ENCODE data around the gene H1-8. TPM values are rescaled to one million over a fixed set of nuclear protein-coding genes. Genes with fewer than 3 reads are reported as not detected.
"Not testable (repeated sequence)": the region's sequence is repeated elsewhere in the genome, so short reads cannot be mapped to it uniquely, and the experiment has no call there.

H1-8 gene
- total RNA-seq, 4 donors from 2014 or later = not detected

DNA sequence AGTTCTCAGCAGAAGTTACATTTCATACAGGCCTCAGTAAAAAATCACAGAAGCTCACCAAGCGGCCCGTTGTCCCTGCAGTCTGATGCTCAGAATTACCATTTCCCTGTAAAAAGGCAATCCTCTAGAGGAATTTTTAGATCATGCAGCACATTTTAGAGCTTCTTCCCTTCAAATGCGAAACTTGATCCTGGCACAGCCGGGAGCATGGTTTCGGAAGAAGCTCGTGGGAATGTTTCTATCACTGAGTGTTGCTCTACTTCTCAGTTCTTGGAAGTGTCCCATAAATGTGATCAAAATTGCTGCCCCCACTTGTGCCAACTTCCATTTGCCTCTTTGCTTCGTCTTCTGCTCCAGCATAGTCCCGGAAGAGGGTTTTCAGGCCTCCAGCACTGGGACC lies 3.8 kb upstream of the H1-8 start:
- no peak overlapping the region for H3K4me3 ChIP-seq
- WGBS = 89% methylated on average over 8 of the region's 8 CpGs
- no peaks in the 10 kb centered on the region for H3K4me1 ChIP-seq
- TF ChIP-seq EP300 (IDR thresholded peaks at IDR 0.05) (no peak), POLR2AphosphoS5 (IDR thresholded peaks at IDR 0.05) (no peak), POLR2A (IDR thresholded peaks at IDR 0.05; ENCODE audit: low read depth) (no peak)
- TF ChIP-seq, protein P1, sequence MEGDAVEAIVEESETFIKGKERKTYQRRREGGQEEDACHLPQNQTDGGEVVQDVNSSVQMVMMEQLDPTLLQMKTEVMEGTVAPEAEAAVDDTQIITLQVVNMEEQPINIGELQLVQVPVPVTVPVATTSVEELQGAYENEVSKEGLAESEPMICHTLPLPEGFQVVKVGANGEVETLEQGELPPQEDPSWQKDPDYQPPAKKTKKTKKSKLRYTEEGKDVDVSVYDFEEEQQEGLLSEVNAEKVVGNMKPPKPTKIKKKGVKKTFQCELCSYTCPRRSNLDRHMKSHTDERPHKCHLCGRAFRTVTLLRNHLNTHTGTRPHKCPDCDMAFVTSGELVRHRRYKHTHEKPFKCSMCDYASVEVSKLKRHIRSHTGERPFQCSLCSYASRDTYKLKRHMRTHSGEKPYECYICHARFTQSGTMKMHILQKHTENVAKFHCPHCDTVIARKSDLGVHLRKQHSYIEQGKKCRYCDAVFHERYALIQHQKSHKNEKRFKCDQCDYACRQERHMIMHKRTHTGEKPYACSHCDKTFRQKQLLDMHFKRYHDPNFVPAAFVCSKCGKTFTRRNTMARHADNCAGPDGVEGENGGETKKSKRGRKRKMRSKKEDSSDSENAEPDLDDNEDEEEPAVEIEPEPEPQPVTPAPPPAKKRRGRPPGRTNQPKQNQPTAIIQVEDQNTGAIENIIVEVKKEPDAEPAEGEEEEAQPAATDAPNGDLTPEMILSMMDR (IDR thresholded peaks at IDR 0.05) = no peak
- H3K27me3 ChIP-seq = no peaks in the 10 kb centered on the region
- H3K27ac ChIP-seq (replicated peaks in 1 of 4) = no peak overlapping the region
- DNase-seq (ENCODE audit: extremely low spot score) = no peak
- H3K9me3 ChIP-seq = no peaks in the 10 kb centered on the region
- H3K36me3 ChIP-seq = no peaks in the 10 kb centered on the region
- intact Hi-C loops (cut with DNase I) = no loop called here

DNA sequence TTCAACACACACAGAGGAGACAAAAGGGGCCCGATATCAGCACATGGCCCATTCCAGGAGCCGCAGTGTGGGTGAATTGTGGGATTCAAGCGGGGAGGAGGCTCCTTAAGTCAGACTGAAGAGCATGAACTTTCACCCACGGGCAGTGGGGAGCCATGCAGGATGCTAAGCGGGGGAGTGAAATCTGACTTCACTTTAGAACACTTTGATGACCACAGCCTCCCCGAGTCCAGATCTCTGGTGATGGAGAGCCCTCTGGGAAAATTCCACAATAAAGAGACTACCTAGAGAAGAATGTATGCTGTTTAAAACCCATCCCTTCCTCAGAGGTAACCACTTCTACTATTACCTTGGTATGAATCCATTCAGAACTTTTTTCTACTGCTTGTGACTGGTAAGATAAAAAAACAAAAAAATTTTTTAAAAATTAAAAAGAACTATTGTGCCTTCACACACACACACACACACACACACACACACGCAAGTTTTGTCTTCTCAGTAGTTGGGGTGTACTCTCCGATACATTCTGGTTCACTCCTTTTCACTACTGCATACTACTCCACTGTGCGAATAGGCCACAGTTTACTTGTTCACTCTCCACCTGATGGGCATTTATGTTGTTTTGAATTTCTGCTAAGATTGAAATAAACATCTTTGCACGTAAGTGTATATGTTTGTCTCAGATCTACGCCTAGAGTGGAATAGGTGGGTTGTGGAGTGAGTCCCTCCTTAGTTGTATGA lies 2.0 kb upstream of the H1-8 start:
- no peak overlapping the region for H3K4me3 ChIP-seq
- no peak for TF ChIP-seq POLR2AphosphoS5 (IDR thresholded peaks at IDR 0.05)
- TF ChIP-seq, protein P1 (IDR thresholded peaks at IDR 0.05) = no peak
- no peak for TF ChIP-seq POLR2A (IDR thresholded peaks at IDR 0.05; ENCODE audit: low read depth)
- no peak for TF ChIP-seq EP300 (IDR thresholded peaks at IDR 0.05)
- H3K27ac ChIP-seq (replicated peaks in 1 of 4) = no peak overlapping the region
- H3K27me3 ChIP-seq = no peaks in the 10 kb centered on the region
- no peak for DNase-seq (ENCODE audit: extremely low spot score)
- 94% methylated on average over 11 of the region's 11 CpGs for WGBS
- intact Hi-C loops (cut with DNase I) = no loop called here
- no peaks in the 10 kb centered on the region for H3K4me1 ChIP-seq
- H3K36me3 ChIP-seq = no peaks in the 10 kb centered on the region
- H3K9me3 ChIP-seq = no peaks in the 10 kb centered on the region

DNA sequence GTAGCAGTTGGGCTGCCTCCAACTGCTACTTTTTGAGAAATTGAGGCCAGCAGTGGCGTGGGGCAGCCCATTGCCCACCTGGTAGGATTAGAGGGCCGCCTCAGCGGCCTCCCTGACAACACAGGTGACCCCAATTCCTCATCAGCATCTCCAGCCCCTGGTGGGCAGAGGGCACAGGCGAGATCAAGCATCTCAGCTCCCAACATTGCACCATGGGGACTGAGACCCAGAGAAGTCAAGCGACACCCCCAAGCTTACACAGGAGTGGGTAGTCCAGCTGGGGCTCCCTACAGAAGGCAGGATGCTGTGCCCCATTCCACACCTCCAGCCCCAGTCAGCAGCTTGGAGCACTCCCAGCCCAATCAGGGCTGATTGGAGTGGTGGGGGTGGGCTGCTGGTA lies 228 bp upstream of the H1-8 start:
- no peaks in the 10 kb centered on the region for H3K4me1 ChIP-seq
- H3K27me3 ChIP-seq = no peaks in the 10 kb centered on the region
- no peak for DNase-seq (ENCODE audit: extremely low spot score)
- 83% methylated on average over 1 of the region's 5 CpGs for WGBS
- no peaks in the 10 kb centered on the region for H3K36me3 ChIP-seq
- H3K4me3 ChIP-seq = no peak overlapping the region
- intact Hi-C loops (cut with DNase I) = no loop called here
- no peaks in the 10 kb centered on the region for H3K9me3 ChIP-seq
- TF ChIP-seq, protein P1 (IDR thresholded peaks at IDR 0.05) = no peak
- no peak for TF ChIP-seq POLR2A (IDR thresholded peaks at IDR 0.05; ENCODE audit: low read depth)
- TF ChIP-seq POLR2AphosphoS5 (IDR thresholded peaks at IDR 0.05) = no peak
- no peak for TF ChIP-seq EP300 (IDR thresholded peaks at IDR 0.05)
- H3K27ac ChIP-seq (replicated peaks in 1 of 4) = no peak overlapping the region

DNA sequence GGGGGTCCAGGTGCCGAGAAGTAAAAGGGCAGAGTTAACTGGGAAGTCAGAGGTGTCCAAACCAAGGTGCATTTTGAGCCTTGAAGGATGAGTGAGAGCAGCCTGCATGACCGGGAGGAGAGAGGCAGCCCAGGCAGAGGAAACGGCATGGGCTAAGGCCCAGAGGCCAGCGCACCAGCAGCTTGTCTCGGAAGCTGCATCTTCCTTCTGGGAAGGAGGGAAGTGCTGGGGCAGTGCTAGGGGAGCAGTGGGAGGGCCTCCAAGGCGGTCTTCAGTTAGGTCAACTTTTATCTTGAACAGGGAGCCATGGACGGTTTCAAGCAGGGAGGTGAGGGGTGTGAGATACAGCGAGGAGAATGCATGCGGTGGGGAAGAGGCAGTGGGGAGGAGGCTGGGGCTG lies 1.0 kb downstream of the H1-8 start:
- Histone ChIP-seq H3K27ac (replicated peaks in 1 of 4) (no peak overlapping the region), H3K4me1 (no peaks in the 10 kb centered on the region), H3K4me3 (no peak overlapping the region), H3K36me3 (no peaks in the 10 kb centered on the region), H3K27me3 (no peaks in the 10 kb centered on the region), H3K9me3 (no peaks in the 10 kb centered on the region)
- DNase-seq (ENCODE audit: extremely low spot score) = no peak
- TF ChIP-seq, protein P1 (IDR thresholded peaks at IDR 0.05) = no peak
- TF ChIP-seq POLR2AphosphoS5 (IDR thresholded peaks at IDR 0.05) (no peak), EP300 (IDR thresholded peaks at IDR 0.05) (no peak), POLR2A (IDR thresholded peaks at IDR 0.05; ENCODE audit: low read depth) (no peak)
- WGBS = 88% methylated on average over 9 of the region's 9 CpGs
- intact Hi-C loops (cut with DNase I) = no loop called here

DNA sequence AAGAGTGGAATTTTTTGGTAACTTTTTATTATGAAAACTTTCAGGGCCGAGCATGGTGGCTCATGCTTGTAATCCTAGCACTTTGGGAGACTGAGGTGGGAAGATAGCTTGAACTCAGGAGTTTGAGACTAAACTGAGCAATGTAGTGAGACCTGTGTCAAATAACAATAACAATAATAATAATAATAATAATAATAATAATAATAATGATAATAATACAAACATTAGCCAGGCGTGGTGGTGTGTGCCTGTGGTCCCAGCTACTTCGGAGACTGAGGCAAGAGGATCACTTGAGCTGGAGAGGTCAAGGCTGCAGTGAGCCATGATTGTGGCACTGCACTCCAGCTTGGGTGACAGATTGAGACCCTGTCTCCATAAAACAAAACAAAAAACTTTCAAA lies 3.0 kb downstream of the H1-8 start:
- H3K4me1 ChIP-seq; intact Hi-C loops (cut with DNase I); H3K36me3 ChIP-seq; H3K27ac ChIP-seq (replicated peaks in 1 of 4); H3K4me3 ChIP-seq; H3K9me3 ChIP-seq; DNase-seq (ENCODE audit: extremely low spot score); H3K27me3 ChIP-seq: not testable (repeated sequence)
- WGBS = 92% methylated on average over 3 of the region's 3 CpGs
